ENCODE results near the gene TSPAN17.
"Not testable (repeated sequence)": the region's sequence is repeated elsewhere in the genome, so short reads cannot be mapped to it uniquely, and the experiment has no call there.

Gene TSPAN17

DNA sequence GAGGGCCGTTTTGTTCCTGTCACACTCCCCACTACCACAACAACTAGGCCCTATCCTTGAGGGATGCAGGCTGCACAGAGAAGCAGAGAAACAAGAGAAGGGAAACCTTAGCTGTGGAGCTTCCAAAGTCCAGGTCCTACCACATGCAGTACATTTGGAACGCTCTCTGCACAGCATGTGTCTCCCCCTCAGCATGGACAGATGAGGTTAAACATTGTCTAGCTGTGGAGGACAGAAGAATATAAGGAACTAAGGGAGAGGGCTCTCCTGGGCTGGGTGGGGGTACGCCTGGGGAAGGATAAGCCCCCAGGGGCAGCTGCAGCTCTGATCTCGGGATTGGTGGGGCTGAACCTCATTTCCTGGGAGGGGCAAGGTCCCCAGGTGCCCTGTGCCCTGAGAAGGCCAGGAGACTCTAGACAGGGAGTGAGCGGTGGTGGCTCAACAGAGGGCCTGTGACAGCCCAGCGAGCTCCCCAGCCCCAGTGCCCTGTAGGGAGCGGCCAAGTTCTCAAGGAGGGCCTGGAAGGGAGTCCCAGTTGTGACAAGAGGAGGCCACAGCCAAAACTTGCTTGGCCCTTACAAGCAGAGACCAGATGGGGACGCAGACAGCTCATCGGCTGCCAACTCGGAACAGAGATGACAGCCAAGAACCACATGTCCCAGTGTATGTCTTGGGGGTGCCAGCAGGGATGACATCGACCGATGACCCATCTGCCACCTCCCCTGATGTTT, 30.1 kb downstream of the TSPAN17 start:
- no peak for DNase-seq (ENCODE audit: low read depth in 2 of 2, low spot score in 1 of 2)

- DNase-seq (ENCODE audit: low read depth in 2 of 2, low spot score in 1 of 2): no peak
Observed at GRCh38 chr5:176678584-176678983, 31.3 kb downstream of the TSPAN17 start.

DNA sequence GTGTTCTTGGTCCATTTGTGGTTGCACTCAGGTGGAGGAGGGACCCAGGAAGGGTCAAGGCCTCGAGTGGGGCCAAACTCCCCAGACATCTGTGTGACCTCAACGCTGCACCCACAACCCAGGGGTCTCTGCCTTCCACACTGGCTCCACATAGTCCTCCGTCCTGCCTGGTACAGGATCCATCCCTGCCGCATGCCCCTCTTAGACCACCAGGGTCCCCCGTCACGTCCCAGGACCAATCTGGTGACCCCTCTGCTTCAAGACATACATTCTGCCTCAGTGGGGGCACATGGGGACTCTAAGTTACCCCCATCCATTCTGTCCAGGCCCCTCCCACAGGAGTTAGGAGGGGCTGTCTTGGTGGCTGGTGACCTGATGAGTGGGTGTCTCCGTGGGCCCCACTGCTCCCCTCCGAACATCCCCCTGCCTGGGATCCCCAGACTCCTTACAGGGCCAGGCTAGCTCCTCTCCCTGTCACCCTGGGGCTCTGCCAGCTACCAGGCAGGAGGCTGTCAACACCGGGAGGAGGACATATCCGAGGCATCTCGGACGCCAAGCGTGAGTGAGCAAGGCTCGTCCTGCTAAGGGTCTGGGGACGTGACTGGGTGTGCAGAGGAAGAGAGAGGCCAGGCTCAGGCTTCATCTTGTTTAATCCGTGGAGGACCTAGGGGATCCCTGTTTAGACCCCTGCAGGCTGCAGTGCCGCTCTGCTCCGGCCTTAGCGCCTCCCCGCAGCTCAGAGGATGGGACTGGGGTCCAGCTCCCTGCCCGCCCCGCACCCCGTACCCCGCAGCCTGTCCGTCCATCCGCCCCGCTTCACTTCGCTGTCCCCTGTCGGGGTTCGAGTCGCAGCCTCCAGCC, 32.3 kb downstream of the TSPAN17 start:
- DNase-seq (ENCODE audit: low read depth in 2 of 2, low spot score in 1 of 2): no peak

DNA sequence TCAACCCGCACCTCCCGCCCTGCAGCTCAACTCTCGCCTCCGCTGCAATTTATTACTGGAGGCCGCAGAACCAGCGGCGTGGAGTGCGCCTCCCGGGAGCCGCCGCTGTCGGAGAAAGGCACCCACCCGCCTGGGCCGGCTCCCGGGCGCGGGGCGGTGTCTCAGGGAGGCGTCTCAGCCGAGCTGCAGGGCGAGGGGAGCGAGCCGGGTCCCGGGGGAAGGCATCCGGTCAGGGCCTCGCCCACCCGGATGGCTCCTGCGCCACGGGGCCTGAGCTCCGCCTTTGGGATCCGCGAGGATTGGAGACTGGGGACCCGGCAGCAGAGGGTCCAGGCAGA, 32.9 kb downstream of the TSPAN17 start:
- no peak for DNase-seq (ENCODE audit: low read depth in 2 of 2, low spot score in 1 of 2)

GRCh38 chr5:176682016-176682531, 34.8 kb downstream of the TSPAN17 start:
- DNase-seq (ENCODE audit: low read depth in 2 of 2, low spot score in 1 of 2): no peak

GRCh38 chr5:176685010-176685409, 37.7 kb downstream of the TSPAN17 start:
- DNase-seq (ENCODE audit: low read depth in 2 of 2, low spot score in 1 of 2): no peak

DNA sequence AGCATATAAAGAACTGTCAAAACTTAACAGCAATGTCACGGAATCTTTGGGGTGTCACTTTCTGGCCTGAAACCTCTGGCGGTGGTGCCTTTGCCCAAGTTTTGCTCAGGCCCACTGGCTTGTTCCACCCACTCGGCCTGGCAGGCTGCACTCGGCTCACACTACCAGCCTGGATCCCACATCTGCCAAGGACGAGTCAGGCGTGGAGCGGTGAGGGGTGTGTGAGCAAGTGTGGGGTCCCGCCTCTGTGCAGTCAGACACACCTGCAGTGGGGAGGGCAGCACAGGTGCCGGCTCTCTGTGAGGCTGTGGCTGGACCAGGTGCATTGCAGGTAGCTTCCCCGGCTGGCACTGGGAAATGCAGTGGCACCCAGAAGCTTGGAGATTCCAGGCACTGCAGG, 40.0 kb downstream of the TSPAN17 start:
- DNase-seq (ENCODE audit: low read depth in 2 of 2, low spot score in 1 of 2): no peak

DNA sequence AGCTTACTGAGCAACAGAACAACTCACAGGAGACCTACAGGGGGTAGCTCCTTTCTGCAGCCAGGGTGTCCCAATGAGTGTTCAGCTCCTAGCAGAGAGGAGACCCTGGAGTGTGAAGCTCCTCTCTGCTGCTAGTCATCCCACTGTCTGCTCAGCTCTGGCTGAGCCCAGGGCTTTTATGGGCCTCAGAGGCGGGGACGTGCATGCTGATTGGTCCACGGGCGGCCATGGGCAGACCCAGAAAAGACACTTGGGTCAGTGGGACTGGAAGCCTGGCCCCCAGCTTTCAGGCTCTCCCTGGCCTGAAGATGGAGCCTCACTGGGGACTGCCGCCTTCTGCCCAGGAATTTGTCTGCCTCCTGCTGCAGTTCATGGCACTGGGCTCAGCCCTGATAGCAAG, 40.6 kb downstream of the TSPAN17 start:
- no peak for DNase-seq (ENCODE audit: low read depth in 2 of 2, low spot score in 1 of 2)

- DNase-seq (ENCODE audit: low read depth in 2 of 2, low spot score in 1 of 2): no peak
Observed at GRCh38 chr5:176690911-176691310, 43.6 kb downstream of the TSPAN17 start.

- DNase-seq (ENCODE audit: low read depth in 2 of 2, low spot score in 1 of 2): no peak
Observed at GRCh38 chr5:176691524-176691923, 44.2 kb downstream of the TSPAN17 start.

DNA sequence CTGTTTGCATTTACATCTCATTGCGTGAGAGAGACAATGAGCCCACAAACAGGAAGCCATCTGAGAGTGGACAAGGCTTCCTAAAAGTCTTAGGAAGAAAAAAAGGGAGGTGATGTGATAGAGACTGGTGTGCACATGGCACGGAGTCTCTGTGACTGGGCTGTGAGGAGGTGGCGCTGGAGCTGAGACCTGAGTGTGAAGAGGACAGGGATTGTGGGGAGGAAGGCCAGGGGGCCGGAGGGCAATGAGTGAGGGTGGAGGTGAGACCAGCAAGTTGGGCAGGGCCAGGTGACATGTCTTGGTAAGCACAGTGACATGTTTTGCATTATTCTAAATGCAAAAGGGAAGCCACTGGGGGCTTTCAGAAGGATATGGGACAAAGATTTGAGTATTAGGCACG, 45.0 kb downstream of the TSPAN17 start:
- DNase-seq (ENCODE audit: low read depth in 2 of 2, low spot score in 1 of 2): no peak

- no peak for DNase-seq (ENCODE audit: low read depth in 2 of 2, low spot score in 1 of 2)
Observed at GRCh38 chr5:176692839-176693476, 45.7 kb downstream of the TSPAN17 start.

- no peak for DNase-seq (ENCODE audit: low read depth in 2 of 2, low spot score in 1 of 2)
Observed at GRCh38 chr5:176693477-176693851, 46.2 kb downstream of the TSPAN17 start.

DNA sequence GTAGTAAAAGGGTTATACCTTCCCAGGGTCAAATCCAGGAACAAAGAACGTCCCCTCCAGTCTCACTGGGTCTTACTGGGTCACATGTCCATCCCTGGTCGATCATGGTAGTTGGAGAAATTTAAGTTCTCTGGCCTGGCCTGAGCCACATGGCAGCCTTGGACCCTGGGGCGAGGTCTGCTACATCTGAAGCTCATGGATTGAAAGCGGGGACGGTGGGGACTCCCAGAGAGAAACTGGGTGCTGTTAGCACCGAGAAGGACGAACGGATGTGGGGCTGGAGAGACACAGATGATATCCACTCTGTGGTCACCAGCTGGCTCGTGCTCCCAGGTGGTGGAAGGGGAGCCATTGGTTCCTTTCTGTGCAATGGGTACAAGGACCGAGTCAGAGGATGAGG, 46.9 kb downstream of the TSPAN17 start:
- no peak for DNase-seq (ENCODE audit: low read depth in 2 of 2, low spot score in 1 of 2)

DNA sequence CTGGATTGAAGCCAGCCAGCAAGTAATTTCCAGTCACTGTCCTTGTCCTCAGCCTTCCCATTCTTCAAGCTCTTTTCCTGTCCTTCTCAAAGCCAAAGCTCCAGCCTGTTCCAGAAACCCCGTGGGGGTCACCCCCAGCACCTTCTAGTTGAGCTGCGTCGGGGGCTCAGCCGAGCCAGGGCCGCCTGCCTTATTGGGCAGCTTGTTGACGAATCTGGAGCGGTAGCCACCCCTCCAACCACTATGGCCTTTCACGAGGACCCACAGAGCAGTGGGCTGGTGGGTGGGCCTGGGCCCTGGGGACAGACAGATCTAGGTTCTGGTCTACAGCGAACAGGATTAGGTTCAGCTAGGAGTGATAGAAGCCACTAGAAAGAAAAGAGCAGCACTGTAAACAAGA, 47.3 kb downstream of the TSPAN17 start:
- DNase-seq (ENCODE audit: low read depth in 2 of 2, low spot score in 1 of 2): no peak

DNA sequence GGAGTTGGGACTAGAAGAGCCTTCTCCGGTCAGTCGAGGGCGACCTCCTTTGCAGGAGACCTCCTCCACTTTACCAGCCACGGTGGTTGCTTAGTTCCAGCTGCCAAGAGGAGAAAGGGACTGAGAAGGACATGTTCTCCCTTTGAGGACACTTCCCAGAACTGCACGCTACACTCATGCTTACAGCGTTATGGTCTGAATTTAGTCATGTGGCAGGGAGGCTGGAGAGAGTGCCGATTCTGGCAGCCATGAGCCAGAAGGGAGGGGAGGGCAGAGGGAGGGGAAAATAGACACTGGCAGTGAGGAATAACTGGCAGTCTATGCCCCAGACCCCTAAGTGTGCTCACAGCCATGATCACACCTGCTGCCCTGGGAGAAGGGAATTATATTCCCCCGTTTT, 47.8 kb downstream of the TSPAN17 start:
- no peak for DNase-seq (ENCODE audit: low read depth in 2 of 2, low spot score in 1 of 2)

DNA sequence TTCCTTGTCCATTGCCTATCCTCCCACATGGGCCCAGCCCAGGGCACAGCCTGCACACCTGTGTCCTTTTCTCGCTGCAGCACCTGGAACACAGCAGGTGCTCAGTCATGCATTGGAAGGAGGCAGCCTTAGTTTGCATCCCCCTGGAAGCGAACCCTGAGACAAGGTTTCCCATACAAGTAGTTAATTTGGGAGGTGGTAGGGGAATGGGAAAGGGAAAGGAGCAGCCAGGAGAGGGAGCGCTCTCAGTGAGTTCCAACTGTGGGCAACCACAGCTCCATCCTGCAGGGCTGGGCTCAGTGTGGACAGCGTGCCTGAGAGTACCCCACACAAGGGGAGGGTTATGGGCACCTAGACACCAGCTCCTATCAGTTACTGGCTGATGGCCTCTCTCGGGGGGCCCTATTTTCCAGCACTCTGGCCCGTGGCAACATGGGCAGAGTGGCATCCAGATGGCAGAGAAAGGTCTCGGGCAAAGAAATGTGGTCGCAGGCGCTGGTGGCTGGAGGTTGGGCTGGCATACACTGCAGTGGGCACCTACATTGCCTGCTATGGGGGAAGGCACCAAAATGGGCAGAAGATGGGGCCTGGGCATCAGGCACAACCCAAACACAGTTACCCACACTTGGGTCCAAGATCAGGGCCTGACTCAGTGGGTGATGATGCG, 50.1 kb downstream of the TSPAN17 start:
- no peak for DNase-seq (ENCODE audit: low read depth in 2 of 2, low spot score in 1 of 2)

- no peak for DNase-seq (ENCODE audit: low read depth in 2 of 2, low spot score in 1 of 2)
Observed at GRCh38 chr5:176697934-176698538, 50.8 kb downstream of the TSPAN17 start.

GRCh38 chr5:176699446-176699845, 52.2 kb downstream of the TSPAN17 start:
- not testable (repeated sequence) for DNase-seq (ENCODE audit: low read depth in 2 of 2, low spot score in 1 of 2)

DNA sequence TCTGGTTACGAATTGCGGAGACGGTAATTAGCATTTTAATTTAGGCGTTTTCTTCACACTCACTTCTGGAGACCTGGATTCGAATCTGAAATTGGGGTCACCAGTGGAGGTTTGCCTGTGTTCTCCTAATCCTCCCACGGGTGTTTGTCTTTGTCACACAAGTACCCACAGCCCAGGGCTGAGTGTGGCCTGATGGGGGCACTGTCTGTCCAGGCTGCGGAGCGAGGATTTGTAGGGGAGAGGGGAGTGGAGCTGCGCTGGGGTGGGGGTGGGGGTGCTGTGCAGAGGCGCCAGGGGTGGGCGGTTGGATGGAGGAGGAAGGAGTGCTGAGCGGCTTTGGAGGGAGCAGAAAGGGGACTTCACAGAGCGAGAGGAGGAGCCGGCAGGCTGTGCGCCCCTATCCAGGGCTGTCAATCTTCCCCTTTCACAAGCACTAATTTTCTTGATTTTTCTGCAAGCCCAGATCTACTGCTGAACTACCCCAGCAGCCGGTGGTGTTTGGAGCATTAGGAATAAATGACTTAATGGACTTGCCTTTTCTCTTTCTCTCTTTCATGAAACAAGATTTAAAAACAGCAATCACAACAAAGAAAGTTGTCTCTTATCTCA, 53.1 kb downstream of the TSPAN17 start:
- DNase-seq (ENCODE audit: low read depth in 2 of 2, low spot score in 1 of 2): no peak

All from stimulated activated CD8-positive, alpha-beta memory T cell treated with anti-CD3 and anti-CD28 coated beads, Interleukin-4, amount 100 ng/mL, for 1 hour (primary cell).